ENCODE data around the gene G6PC1.
A peak's percentile ranks its signal among the peaks of the same experiment; 100 is the strongest.
"Not testable (repeated sequence)": the region's sequence is repeated elsewhere in the genome, so short reads cannot be mapped to it uniquely, and the experiment has no call there.

Gene G6PC1

DNA sequence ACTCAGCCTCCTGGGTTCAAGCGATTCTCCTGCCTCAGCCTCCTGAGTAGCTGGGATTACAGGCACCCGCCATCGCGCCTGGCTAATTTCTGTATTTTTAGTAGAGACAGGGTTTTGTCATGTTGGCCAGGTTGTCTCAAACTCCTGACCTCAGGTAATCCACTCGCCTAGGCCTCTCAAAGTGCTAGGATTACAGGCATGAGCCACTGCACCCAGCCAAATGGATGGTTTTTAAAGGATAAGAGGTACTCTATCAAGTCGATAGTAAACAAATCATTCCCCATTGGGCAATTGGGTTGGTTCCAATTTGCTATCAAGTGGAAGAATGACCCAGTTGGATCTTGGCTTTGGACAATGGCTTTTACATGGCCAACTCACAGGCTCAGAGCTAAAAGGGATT is 18.9 kb upstream of the G6PC1 start:
- H3K36me3 ChIP-seq (ENCODE audit: control insufficient read depth in 4 of 4, insufficient read depth in 4 of 4, low read length in 3 of 4); H3K27ac ChIP-seq (ENCODE audit: insufficient read depth in 1 of 2, low read depth in 1 of 2, low read length in 2 of 2, poor library complexity in 1 of 2, severe bottlenecking in 2 of 2); H3K4me1 ChIP-seq (ENCODE audit: control extremely low read depth in 1 of 4, control insufficient read depth in 4 of 4, insufficient read depth in 4 of 4, low read length in 3 of 4); H3K9me3 ChIP-seq (ENCODE audit: control extremely low read depth in 1 of 5, control insufficient read depth in 4 of 5, insufficient read depth in 2 of 5, low read depth in 1 of 5, low read length in 4 of 5); POLR2A ChIA-PET; H3K27me3 ChIP-seq (replicated peaks in 2 of 5; ENCODE audit: control insufficient read depth in 4 of 5, insufficient read depth in 5 of 5, low read length in 4 of 5); DNase-seq; H3K4me3 ChIP-seq (ENCODE audit: control insufficient read depth in 1 of 7, extremely low read depth in 1 of 7, insufficient read depth in 4 of 7, low read depth in 2 of 7, low read length in 6 of 7): not testable (repeated sequence)
- 98% methylated on average over 6 of the region's 6 CpGs for WGBS (ENCODE audit: insufficient coverage)
- CTCF ChIA-PET: interaction anchor here (1.1 to 1.2 kb wide), 2 partner anchors 47 to 201 kb away, joined by 3 read pairs; no protein-coding TSS in a partner anchor

GRCh38 chr17:42882166-42882565 is 18.4 kb upstream of the G6PC1 start:
- no peak overlapping the region for H3K4me3 ChIP-seq (ENCODE audit: control insufficient read depth in 1 of 7, extremely low read depth in 1 of 7, insufficient read depth in 4 of 7, low read depth in 2 of 7, low read length in 6 of 7)
- ChIA-PET CTCF (interaction anchor here (0.8 to 1.1 kb wide), 2 partner anchors 9 to 47 kb away, joined by 3 read pairs; no protein-coding TSS in a partner anchor), POLR2A (no interaction called here)
- H3K4me1 ChIP-seq (ENCODE audit: control extremely low read depth in 1 of 4, control insufficient read depth in 4 of 4, insufficient read depth in 4 of 4, low read length in 3 of 4): peaks cover 0 to 12% (median 3%) of the 10 kb centered on the region in 4 experiments
- H3K27me3 ChIP-seq (replicated peaks in 2 of 5; ENCODE audit: control insufficient read depth in 4 of 5, insufficient read depth in 5 of 5, low read length in 4 of 5): peaks cover 0 to 2% (median 0%) of the 10 kb centered on the region in 5 experiments
- no peak for DNase-seq
- H3K27ac ChIP-seq (ENCODE audit: insufficient read depth in 1 of 2, low read depth in 1 of 2, low read length in 2 of 2, poor library complexity in 1 of 2, severe bottlenecking in 2 of 2): no peak overlapping the region
- no peaks in the 10 kb centered on the region for H3K36me3 ChIP-seq (ENCODE audit: control insufficient read depth in 4 of 4, insufficient read depth in 4 of 4, low read length in 3 of 4)
- H3K9me3 ChIP-seq (ENCODE audit: control extremely low read depth in 1 of 5, control insufficient read depth in 4 of 5, insufficient read depth in 2 of 5, low read depth in 1 of 5, low read length in 4 of 5): no peaks in the 10 kb centered on the region
- over 99% methylated on average over 8 of the region's 8 CpGs for WGBS (ENCODE audit: insufficient coverage)

- Histone ChIP-seq H3K27me3 (replicated peaks in 2 of 5; ENCODE audit: control insufficient read depth in 4 of 5, insufficient read depth in 5 of 5, low read length in 4 of 5) (peaks cover 0 to 1% (median 0%) of the 10 kb centered on the region in 5 experiments), H3K9me3 (ENCODE audit: control extremely low read depth in 1 of 5, control insufficient read depth in 4 of 5, insufficient read depth in 2 of 5, low read depth in 1 of 5, low read length in 4 of 5) (no peaks in the 10 kb centered on the region), H3K36me3 (ENCODE audit: control insufficient read depth in 4 of 4, insufficient read depth in 4 of 4, low read length in 3 of 4) (no peaks in the 10 kb centered on the region), H3K4me1 (ENCODE audit: control extremely low read depth in 1 of 4, control insufficient read depth in 4 of 4, insufficient read depth in 4 of 4, low read length in 3 of 4) (peaks cover 0 to 12% (median 3%) of the 10 kb centered on the region in 4 experiments), H3K4me3 (ENCODE audit: control insufficient read depth in 1 of 7, extremely low read depth in 1 of 7, insufficient read depth in 4 of 7, low read depth in 2 of 7, low read length in 6 of 7) (no peak overlapping the region), H3K27ac (ENCODE audit: insufficient read depth in 1 of 2, low read depth in 1 of 2, low read length in 2 of 2, poor library complexity in 1 of 2, severe bottlenecking in 2 of 2) (no peak overlapping the region)
- ChIA-PET POLR2A (interaction anchor here (0.6 kb wide), 1 partner anchor 11 kb away, joined by 3 read pairs; no protein-coding TSS in a partner anchor), CTCF (interaction anchor here (1.3 kb wide), 1 partner anchor 10 kb away, joined by 3 read pairs; no protein-coding TSS in a partner anchor)
- no peak for DNase-seq
- WGBS (ENCODE audit: insufficient coverage): 94% methylated on average over 5 of the region's 7 CpGs
Observed at GRCh38 chr17:42883802-42884558, 16.6 kb upstream of the G6PC1 start.

GRCh38 chr17:42885806-42886205 is 14.8 kb upstream of the G6PC1 start:
- POLR2A ChIA-PET; DNase-seq; H3K27me3 ChIP-seq (replicated peaks in 2 of 5; ENCODE audit: control insufficient read depth in 4 of 5, insufficient read depth in 5 of 5, low read length in 4 of 5); CTCF ChIA-PET; H3K27ac ChIP-seq (ENCODE audit: insufficient read depth in 1 of 2, low read depth in 1 of 2, low read length in 2 of 2, poor library complexity in 1 of 2, severe bottlenecking in 2 of 2); H3K4me3 ChIP-seq (ENCODE audit: control insufficient read depth in 1 of 7, extremely low read depth in 1 of 7, insufficient read depth in 4 of 7, low read depth in 2 of 7, low read length in 6 of 7); H3K36me3 ChIP-seq (ENCODE audit: control insufficient read depth in 4 of 4, insufficient read depth in 4 of 4, low read length in 3 of 4); H3K9me3 ChIP-seq (ENCODE audit: control extremely low read depth in 1 of 5, control insufficient read depth in 4 of 5, insufficient read depth in 2 of 5, low read depth in 1 of 5, low read length in 4 of 5): not testable (repeated sequence)
- WGBS (ENCODE audit: insufficient coverage): 100% methylated on average over 1 of the region's 3 CpGs
- H3K4me1 ChIP-seq (ENCODE audit: control extremely low read depth in 1 of 4, control insufficient read depth in 4 of 4, insufficient read depth in 4 of 4, low read length in 3 of 4): peaks cover 0 to 12% (median 3%) of the 10 kb centered on the region in 4 experiments

- Histone ChIP-seq H3K27ac (ENCODE audit: insufficient read depth in 1 of 2, low read depth in 1 of 2, low read length in 2 of 2, poor library complexity in 1 of 2, severe bottlenecking in 2 of 2) (no peak overlapping the region), H3K27me3 (replicated peaks in 2 of 5; ENCODE audit: control insufficient read depth in 4 of 5, insufficient read depth in 5 of 5, low read length in 4 of 5) (no peaks in the 10 kb centered on the region), H3K4me3 (ENCODE audit: control insufficient read depth in 1 of 7, extremely low read depth in 1 of 7, insufficient read depth in 4 of 7, low read depth in 2 of 7, low read length in 6 of 7) (no peak overlapping the region), H3K36me3 (ENCODE audit: control insufficient read depth in 4 of 4, insufficient read depth in 4 of 4, low read length in 3 of 4) (no peaks in the 10 kb centered on the region), H3K9me3 (ENCODE audit: control extremely low read depth in 1 of 5, control insufficient read depth in 4 of 5, insufficient read depth in 2 of 5, low read depth in 1 of 5, low read length in 4 of 5) (no peaks in the 10 kb centered on the region), H3K4me1 (ENCODE audit: control extremely low read depth in 1 of 4, control insufficient read depth in 4 of 4, insufficient read depth in 4 of 4, low read length in 3 of 4) (peaks cover 0 to 15% (median 3%) of the 10 kb centered on the region in 4 experiments)
- ChIA-PET CTCF (interaction anchor here (0.6 kb wide), 1 partner anchor 44 kb away, joined by 3 read pairs; no protein-coding TSS in a partner anchor), POLR2A (no interaction called here)
- DNase-seq: peak in 2 of 3 donors; percentile 21
- WGBS (ENCODE audit: insufficient coverage): 56% methylated on average over 13 of the region's 15 CpGs
Observed at GRCh38 chr17:42886283-42887176, 14.1 kb upstream of the G6PC1 start.

DNA sequence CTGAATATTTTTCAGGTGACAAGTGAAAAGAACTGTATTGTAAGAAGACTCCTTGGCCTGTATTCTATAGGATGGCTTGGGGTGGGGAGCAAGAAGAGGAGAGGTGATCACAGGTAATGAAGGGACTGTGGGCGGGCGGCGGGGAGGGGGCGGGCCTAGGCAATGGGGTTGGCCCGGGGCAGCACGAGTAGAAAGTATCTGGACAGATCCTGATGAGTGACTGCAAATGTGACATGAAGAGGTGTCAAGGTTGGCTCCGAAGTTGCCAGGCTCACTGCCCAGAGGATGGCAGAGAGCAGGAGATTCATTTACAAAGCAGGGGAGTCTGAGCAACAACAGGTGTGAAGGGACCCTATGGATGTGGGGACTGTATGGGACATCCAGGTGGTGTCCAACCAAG is 10.8 kb upstream of the G6PC1 start:
- ChIA-PET CTCF (interaction anchor here (0.7 to 0.8 kb wide), 2 partner anchors 8 to 9 kb away, joined by 3 read pairs; no protein-coding TSS in a partner anchor), POLR2A (no interaction called here)
- peaks cover 2 to 39% (median 19%) of the 10 kb centered on the region in 4 experiments for H3K4me1 ChIP-seq (ENCODE audit: control extremely low read depth in 1 of 4, control insufficient read depth in 4 of 4, insufficient read depth in 4 of 4, low read length in 3 of 4)
- no peak overlapping the region for H3K27ac ChIP-seq (ENCODE audit: insufficient read depth in 1 of 2, low read depth in 1 of 2, low read length in 2 of 2, poor library complexity in 1 of 2, severe bottlenecking in 2 of 2)
- WGBS (ENCODE audit: insufficient coverage): 94% methylated on average over 5 of the region's 7 CpGs
- H3K27me3 ChIP-seq (replicated peaks in 2 of 5; ENCODE audit: control insufficient read depth in 4 of 5, insufficient read depth in 5 of 5, low read length in 4 of 5): no peaks in the 10 kb centered on the region
- no peaks in the 10 kb centered on the region for H3K9me3 ChIP-seq (ENCODE audit: control extremely low read depth in 1 of 5, control insufficient read depth in 4 of 5, insufficient read depth in 2 of 5, low read depth in 1 of 5, low read length in 4 of 5)
- H3K36me3 ChIP-seq (ENCODE audit: control insufficient read depth in 4 of 4, insufficient read depth in 4 of 4, low read length in 3 of 4): no peaks in the 10 kb centered on the region
- no peak overlapping the region for H3K4me3 ChIP-seq (ENCODE audit: control insufficient read depth in 1 of 7, extremely low read depth in 1 of 7, insufficient read depth in 4 of 7, low read depth in 2 of 7, low read length in 6 of 7)
- DNase-seq: no peak
